IPS-NIHi7 (cell line): ENCODE measurements around the gene ATP8B1.
"Not testable (repeated sequence)": the region's sequence is repeated elsewhere in the genome, so short reads cannot be mapped to it uniquely, and the experiment has no call there.

Experiments used
- DNase-seq: peaks from one replicate; pipeline ENCODE4 v3.0.0; 2012; ENCODE audit warnings: mixed read lengths; ENCODE audit errors: extremely low spot score

ATP8B1 gene

GRCh38 chr18:57666818-57667497, 136.2 kb downstream of the ATP8B1 start:
- no peak for DNase-seq

DNA sequence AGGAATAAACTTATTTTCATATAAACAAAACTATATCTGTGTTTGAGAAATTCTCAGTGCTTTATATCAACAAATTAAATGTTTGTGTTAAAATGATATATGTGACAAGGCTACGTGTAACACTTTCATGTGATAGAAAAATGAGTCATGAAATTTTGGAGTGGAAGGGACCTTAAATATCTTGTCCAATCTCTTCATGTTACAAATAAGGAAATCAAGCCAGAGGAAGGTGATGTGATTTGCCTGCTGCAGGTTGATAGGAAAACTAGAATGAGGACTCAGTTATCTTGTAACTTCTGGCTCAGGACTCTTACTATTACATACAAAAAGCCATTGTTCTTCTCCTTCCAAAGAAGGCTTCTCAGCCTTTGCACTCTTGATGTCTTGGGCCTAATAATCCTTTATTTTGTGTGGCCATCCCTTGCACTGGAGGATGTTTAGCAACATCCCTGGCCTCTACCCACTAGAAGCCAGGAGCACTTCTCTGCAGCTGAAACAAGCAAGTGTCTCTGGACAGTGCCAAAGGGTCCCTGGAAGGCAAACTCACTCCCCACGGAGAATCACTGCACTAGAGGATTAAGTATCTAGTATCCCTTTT, 138.4 kb downstream of the ATP8B1 start:
- no peak for DNase-seq

DNA sequence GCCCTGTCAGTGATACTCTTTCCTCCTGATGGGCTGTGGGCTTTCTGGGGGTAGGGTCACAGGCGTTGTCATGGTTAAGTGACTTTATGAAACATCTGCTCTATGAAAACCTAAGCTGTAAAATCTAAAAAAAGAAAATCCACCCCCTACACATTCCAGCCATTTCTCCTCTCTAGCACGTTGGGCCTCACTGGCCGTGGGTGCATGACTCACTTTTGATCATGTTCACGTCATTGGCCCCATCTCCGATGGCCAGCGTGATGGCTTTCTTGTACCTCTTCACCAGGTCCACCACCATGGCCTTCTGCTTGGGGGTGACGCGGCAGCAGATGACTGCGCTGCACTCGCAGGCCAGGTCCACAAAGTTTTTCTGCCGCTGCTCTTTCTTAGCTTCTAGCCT, 142.2 kb downstream of the ATP8B1 start:
- no peak for DNase-seq

DNA sequence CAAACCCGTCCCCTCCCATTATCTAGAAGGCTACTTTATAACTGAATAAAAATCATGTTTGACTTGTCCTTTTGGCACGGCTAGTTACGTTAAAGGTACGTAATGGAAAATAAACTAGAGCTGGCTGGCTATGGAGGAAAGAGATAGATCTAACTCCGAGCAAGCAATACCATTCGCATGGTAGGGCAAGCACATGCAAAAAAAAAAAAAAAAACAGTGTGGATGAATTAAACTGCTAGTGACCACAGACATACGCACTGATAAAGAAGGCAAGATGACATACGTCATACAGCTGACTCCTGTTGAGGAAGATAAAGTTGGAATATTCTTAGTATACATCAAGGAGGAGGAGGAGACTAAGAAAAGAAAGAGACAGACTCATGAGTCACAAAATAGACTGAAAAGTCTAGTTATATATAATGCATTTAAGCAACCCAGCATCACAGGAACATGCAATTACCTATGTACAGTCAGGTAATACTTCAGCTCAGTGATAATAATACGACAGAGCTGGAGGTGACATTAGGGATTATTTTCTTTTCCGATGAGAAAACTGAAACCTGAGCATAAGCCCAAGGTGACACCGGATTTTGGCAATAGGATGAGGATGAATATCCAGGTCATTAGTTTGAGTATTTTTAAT, 143.5 kb downstream of the ATP8B1 start:
- DNase-seq: no peak

DNA sequence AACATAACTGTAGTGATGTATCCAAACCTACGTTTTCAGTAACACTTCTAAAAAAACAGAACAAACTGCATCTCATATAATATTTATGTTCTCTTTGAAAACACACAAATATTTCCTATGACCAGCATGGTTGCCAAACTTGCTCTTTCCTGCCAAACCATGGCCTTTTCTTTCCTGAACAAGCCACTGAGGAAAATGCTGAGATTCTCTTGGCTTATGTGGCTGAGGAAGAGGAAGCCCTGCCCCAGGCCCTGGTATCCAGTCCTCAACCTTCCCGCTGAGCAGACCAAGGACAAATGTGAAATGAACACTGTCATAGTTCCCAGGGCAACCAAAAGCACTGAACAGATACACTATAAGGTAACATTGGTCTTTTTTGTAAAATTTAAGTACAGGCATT, 145.6 kb downstream of the ATP8B1 start:
- no peak for DNase-seq

DNA sequence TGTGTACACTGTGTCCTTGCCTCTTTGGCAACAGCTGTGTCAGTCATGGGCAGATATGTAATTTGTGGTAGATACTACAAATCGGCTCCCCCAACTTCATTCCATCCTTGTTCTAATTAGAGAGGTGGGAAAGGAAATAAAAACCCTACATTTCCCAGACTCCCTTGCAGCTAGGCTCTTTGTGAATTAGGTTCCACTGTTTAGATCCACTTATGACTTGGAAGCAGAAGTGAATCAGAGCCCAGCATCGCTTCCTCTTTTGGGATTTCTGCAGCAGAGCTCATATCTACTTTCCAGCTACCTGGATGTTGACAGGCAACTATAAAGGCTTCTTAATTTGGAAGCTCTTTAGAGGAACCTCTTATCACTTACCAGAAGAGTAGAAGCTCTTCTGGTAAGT, 147.4 kb downstream of the ATP8B1 start:
- no peak for DNase-seq

DNA sequence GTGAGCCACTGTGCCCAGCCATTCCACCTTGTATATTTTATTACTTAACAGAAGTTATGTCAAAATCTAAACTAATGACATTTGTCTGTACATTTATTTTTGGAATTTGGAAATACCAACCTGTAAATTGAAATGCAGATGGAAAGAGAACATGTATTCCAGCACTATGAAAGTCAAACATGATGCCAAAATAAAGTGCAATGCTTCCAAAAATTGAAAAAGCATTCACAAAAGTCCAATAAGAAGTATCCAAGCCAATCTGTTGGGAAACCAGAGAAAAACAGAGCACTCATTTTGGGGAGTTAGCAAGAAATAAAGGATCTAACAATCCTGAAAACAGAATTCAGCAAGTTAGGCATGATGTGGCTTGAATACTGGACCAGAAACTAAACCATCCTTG, 151.2 kb downstream of the ATP8B1 start:
- DNase-seq: no peak

GRCh38 chr18:57649556-57650500, 153.3 kb downstream of the ATP8B1 start:
- no peak for DNase-seq

- DNase-seq: no peak
Measured at GRCh38 chr18:57648414-57648813, 154.7 kb downstream of the ATP8B1 start.

DNA sequence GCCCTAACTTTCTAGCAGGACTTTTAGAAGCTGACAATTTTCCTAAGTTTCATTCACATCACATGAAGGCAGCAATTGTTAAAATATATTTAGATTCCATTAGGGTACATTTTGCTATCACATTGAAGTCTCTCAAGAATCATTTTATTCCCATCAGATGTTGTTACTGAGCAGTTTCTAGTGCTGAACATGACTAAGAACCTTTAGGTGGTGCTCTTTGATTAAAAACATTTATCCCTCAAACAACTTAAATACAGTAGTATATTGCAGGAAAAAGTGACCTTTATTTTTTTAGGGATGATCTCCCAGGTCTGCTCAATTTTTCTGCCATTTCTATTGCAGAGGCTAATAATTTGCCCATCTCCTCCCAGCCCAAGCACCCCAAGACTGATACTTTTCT, 158.6 kb downstream of the ATP8B1 start:
- no peak for DNase-seq

- not testable (repeated sequence) for DNase-seq
Measured at GRCh38 chr18:57643726-57644125, 159.4 kb downstream of the ATP8B1 start.

DNA sequence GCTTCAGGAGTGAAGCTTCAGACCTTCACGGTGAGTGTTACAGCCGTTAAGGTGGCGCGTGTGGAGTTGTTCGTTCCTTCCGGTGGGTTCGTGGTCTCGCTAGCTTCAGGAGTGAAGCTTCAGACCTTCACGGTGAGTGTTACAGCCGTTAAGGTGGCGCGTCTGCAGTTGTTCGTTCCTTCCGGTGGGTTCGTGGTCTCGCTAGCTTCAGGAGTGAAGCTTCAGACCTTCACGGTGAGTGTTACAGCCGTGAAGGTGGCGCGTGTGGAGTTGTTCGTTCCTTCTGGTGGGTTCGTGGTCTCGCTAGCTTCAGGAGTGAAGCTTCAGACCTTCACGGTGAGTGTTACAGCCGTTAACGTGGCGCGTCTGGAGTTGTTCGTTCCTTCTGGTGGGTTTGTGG, 160.7 kb downstream of the ATP8B1 start:
- not testable (repeated sequence) for DNase-seq

DNA sequence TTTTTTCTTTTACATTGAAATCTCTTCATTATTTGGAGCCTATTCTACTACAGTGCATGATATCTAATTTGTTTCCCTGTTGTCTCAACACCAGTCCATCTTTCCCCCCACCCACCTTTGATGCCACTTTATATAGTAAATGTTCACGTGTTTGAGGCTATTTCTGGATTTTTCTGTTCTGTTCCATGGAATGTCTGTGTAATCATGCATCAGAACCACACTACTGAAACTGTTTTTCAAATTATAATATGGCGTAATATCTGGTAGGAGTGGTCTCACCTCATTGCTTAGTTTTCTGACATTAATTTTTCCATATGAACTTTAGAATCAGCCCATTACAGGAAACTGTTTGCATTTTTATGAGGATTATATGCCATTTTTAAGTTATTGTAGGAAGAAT, 162.4 kb downstream of the ATP8B1 start:
- no peak for DNase-seq

GRCh38 chr18:57640236-57640635, 162.9 kb downstream of the ATP8B1 start:
- no peak for DNase-seq

DNA sequence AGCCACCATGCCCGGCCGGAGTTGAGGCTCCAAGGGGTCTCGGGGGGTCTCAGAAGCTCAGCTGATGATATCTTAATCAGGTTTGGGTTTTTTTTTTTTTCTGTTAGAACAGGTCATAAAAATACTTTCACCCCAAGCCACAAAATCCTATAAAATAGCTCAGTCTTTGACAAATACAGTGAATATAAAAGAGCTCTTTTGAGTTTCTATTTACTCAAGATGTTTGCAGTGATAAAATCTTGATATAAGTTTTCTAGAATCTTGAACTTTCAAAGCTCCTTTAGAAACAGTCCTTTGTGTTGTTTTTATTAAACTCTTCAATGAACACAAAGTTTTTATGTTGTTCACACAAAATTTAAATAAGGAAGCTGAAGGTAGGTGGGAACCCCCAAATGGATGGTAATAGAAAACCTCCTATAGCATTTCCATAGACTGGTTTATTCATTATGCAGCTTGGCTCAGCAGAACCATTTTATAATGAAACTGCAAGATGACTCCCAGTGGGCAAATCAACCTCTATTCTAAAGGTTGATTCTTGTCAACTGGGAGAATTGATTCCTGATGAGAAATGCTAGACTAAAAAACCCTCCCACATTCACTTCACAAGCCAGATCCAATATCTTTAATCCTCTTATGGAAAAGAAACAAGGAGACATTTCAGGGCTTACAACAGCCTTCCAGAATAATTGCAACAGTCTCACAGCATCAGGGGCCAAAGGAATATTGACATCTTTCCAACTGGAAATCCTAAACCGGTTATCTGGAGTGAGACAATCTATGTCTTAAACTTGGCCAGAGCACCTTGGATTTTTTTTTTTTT, 167.9 kb downstream of the ATP8B1 start:
- DNase-seq: no peak

- DNase-seq: no peak
Measured at GRCh38 chr18:57631697-57632096, 171.4 kb downstream of the ATP8B1 start.

DNA sequence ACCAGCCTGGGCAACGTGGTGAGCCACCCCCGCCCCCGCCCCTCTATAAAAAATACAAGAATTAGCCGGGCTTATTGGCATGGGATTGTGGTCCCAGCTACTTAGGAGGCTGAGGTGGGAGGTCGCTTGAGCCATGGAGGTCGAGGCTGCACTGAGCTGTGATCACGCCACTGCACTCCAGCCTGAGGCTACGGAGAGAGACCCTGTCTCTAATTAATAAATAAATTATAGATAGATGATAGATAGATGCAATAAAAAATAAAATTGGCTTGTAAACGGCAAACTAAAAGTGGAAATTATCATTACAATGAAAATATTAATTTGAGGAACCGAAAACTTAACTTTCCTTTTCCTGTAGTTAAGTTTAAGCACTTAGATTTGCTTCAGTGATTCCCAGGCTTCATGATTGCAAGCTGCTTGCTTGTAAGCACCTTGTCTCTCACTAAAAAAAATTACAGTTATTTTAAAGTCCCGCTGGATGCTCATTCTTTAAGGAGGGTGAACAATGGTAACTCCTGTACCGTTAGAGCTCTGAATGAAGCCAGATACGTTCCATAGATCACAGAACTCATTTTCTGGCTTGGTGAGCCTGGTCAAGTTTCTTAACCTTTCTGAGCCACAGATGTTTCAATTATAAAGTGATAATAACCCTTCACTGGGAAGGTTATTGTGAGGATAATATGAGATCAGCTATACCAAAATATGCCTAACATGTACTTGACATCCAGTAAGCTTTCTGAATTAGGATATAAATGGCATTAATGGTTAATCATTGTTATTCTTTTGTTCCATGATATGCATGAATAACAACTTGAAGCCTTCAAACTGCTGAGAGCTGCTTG, 172.1 kb downstream of the ATP8B1 start:
- no peak for DNase-seq

DNA sequence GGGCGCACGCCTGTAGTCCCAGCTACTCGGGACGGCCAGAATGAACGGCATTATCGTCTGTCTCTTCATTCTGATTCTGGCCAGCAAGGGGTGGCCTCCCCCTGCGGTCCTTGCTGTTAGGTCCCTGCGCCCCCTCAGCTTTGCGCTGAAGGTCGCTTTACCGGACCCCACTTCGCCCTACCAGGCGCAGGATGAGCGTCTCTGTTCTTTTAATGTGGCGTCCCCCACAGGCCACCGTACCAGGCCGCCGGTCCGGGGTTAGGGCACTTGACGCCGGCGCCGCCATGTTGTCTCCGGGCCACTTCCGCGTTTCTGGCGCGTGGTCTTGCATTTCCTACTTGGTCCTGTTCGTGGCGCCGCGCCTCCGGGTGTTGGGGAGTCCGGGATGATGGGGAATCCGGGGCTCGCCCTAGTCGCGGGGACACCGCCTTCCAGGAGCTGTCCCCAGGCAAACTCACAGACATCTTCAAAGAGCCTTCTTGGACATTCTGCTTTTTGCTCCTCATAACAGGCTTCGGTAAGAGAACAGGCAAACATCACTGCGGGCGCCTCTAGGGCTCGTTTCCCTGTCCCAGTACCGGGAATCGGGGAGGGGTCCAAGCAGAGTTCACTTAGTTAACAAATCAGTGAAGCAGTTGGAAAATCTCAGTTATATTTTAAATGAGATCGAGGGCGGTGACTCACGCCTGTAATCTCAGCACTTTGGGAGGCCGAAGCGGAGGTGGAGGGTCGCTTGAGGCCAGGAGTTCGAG, 172.9 kb downstream of the ATP8B1 start:
- DNase-seq: peak; percentile 94

DNA sequence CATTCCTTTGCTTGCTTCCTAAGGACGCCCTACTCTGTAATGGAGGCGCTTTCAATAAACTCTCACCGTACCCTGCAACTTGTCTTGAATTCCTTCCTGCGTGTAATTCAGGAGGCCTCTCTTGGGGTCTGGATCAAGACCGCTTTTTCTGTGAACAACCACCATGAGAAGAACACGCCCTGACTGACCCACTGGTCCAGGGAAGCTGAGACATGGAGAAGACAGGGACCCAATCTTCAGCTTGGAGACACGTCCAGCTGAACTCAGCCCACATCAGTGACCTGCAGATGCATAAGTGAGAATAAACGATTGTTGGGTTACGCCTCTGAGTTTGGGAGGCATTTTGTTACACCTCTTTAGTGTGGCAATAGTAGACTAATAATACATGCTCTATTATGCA, 173.7 kb downstream of the ATP8B1 start:
- no peak for DNase-seq

DNA sequence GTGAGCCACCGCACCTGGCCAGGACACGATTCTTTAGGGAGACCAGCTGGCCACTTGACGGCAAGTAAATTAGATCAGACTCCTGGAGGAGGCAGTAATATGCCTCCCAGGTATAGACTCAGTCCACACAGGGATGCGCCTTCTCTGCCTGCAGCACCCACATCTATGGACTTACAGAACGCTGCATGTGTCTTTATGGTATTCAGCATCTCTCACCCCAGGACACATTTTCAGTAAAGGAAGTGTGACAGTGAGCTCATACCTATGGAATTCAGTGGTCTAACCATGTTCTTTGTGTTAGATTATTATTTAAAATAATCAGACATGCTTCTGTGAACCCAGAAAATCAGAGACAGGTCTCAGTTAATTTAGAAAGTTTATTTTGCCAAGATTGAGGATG, 175.6 kb downstream of the ATP8B1 start:
- DNase-seq: no peak
